H9 (cell line): ENCODE results near the gene ECD. TPM values are rescaled to one million over a fixed set of nuclear protein-coding genes. Genes with fewer than 3 reads are reported as not detected.

Experiments used
- DNase-seq: peaks from one replicate; pipeline ENCODE4 v3.0.0-alpha.2; 2017
- H2AFZ ChIP-seq: one replicate; pipeline ENCODE4 v1.6.1; 2013; ENCODE audit warnings: mild to moderate bottlenecking, low read length, control low read depth, moderate library complexity
- H2AK5ac ChIP-seq: 2 replicates; pipeline ENCODE4 v1.6.1; 2013; ENCODE audit warnings: low read length, control low read depth, mixed read lengths; ENCODE audit not compliant: insufficient read length
- H2BK120ac ChIP-seq: one replicate; pipeline ENCODE4 v1.6.1; 2013; ENCODE audit warnings: low read depth, mild to moderate bottlenecking, low read length, control low read depth, inconsistent platforms; ENCODE audit not compliant: poor library complexity, severe bottlenecking
- H2BK12ac ChIP-seq: 2 replicates; pipeline ENCODE4 v1.6.1; 2013; ENCODE audit warnings: low read length, control low read depth, mixed read lengths, low read depth; ENCODE audit not compliant: insufficient read length
- H2BK15ac ChIP-seq: 2 replicates; pipeline ENCODE4 v1.6.1; 2013; ENCODE audit warnings: low read depth, low read length, control low read depth
- H2BK20ac ChIP-seq: one replicate; pipeline ENCODE4 v1.6.1; 2013; ENCODE audit warnings: low read depth, mild to moderate bottlenecking, low read length, control low read depth, inconsistent platforms; ENCODE audit not compliant: poor library complexity, severe bottlenecking
- H2BK5ac ChIP-seq: 2 replicates; pipeline ENCODE4 v1.6.1; 2013; ENCODE audit warnings: low read length, control low read depth, mixed read lengths; ENCODE audit not compliant: insufficient read length
- H3K14ac ChIP-seq: 2 replicates; pipeline ENCODE4 v1.6.1; 2013; ENCODE audit warnings: low read length, control low read depth; ENCODE audit not compliant: insufficient read depth
- H3K18ac ChIP-seq: 2 replicates; pipeline ENCODE4 v1.6.1; 2013; ENCODE audit warnings: low read depth, mild to moderate bottlenecking, mixed read lengths, low read length, control low read depth; ENCODE audit not compliant: insufficient read length
- H3K23ac ChIP-seq: 2 replicates; pipeline ENCODE4 v1.6.1; 2013; ENCODE audit warnings: low read length, control low read depth, mixed read lengths, low read depth; ENCODE audit not compliant: insufficient read length
- H3K23me2 ChIP-seq: 2 replicates; pipeline ENCODE4 v1.6.1; 2013; ENCODE audit warnings: low read depth, mild to moderate bottlenecking, mixed read lengths, low read length, control low read depth; ENCODE audit not compliant: insufficient read length, poor library complexity, severe bottlenecking
- H3K27ac ChIP-seq: 2 replicates; pipeline ENCODE4 v1.5.1; 2013; ENCODE audit warnings: low read length, control low read depth, mixed read lengths, low read depth; ENCODE audit not compliant: insufficient read length
- H3K27me3 ChIP-seq: 2 replicates; pipeline ENCODE4 v1.6.1; 2013; ENCODE audit warnings: low read length, control low read depth, inconsistent platforms; ENCODE audit not compliant: insufficient read depth
- H3K4ac ChIP-seq: 2 replicates; pipeline ENCODE4 v1.6.1; 2013; ENCODE audit warnings: low read depth, mild to moderate bottlenecking, control low read depth, inconsistent platforms, low read length, moderate library complexity
- H3K4me1 ChIP-seq: 2 replicates; pipeline ENCODE4 v1.6.1; 2013; ENCODE audit warnings: low read length, control low read depth, inconsistent platforms; ENCODE audit not compliant: insufficient read depth
- H3K4me2 ChIP-seq: 2 replicates; pipeline ENCODE4 v1.6.1; 2013; ENCODE audit warnings: low read length, control low read depth, mixed read lengths; ENCODE audit not compliant: insufficient read length, insufficient read depth
- H3K56ac ChIP-seq: 2 replicates; pipeline ENCODE4 v1.6.1; 2013; ENCODE audit warnings: low read depth, mild to moderate bottlenecking, mixed read lengths, low read length, control low read depth; ENCODE audit not compliant: insufficient read length
- H3K79me1 ChIP-seq: 2 replicates; pipeline ENCODE4 v1.6.1; 2013; ENCODE audit warnings: low read depth, mild to moderate bottlenecking, moderate library complexity, low read length, control low read depth, inconsistent platforms; ENCODE audit not compliant: insufficient read depth, poor library complexity, severe bottlenecking
- H3K79me2 ChIP-seq: 2 replicates; pipeline ENCODE4 v1.6.1; 2013; ENCODE audit warnings: low read length, control low read depth, inconsistent platforms; ENCODE audit not compliant: insufficient read depth
- H3K9ac ChIP-seq: 2 replicates; pipeline ENCODE4 v1.6.1; 2013; ENCODE audit warnings: low read length, control low read depth, mixed read lengths; ENCODE audit not compliant: insufficient read length; ENCODE audit errors: extremely low read depth
- H3K9me3 ChIP-seq: one replicate; pipeline ENCODE4 v1.6.1; 2013; ENCODE audit warnings: low read depth, low read length, inconsistent platforms; ENCODE audit not compliant: control insufficient read depth
- H3T11ph ChIP-seq: one replicate; pipeline ENCODE4 v1.6.1; 2013; ENCODE audit warnings: mild to moderate bottlenecking, low read length, control low read depth, inconsistent platforms
- H4K20me1 ChIP-seq: one replicate; pipeline ENCODE4 v1.6.1; 2013; ENCODE audit not compliant: control insufficient read depth, insufficient read length, insufficient read depth
- H4K5ac ChIP-seq: 2 replicates; pipeline ENCODE4 v1.6.1; 2013; ENCODE audit warnings: low read depth, mild to moderate bottlenecking, mixed read lengths, low read length, control low read depth; ENCODE audit not compliant: insufficient read length
- H4K8ac ChIP-seq: replicated peaks from 2 replicates; pipeline ENCODE4 v1.6.1; 2013; ENCODE audit warnings: low read length, control low read depth, mixed read lengths, low read depth; ENCODE audit not compliant: insufficient read length
- H4K91ac ChIP-seq: 2 replicates; pipeline ENCODE4 v1.6.1; 2013; ENCODE audit warnings: low read depth, mild to moderate bottlenecking, moderate library complexity, mixed read lengths, low read length, control low read depth; ENCODE audit not compliant: insufficient read length
- H3K27ac Mint-ChIP-seq, 3 experiments: 2 replicates in 2 of 3; 3 replicates in 1 of 3; pipeline ENCODE4 v1.8.0; 2020 to 2021; ENCODE audit warnings: mixed read lengths in 3 of 3, mild to moderate bottlenecking in 1 of 3, moderate library complexity in 1 of 3
- H3K27me3 Mint-ChIP-seq: 2 replicates; pipeline ENCODE4 v1.8.0; 2021; ENCODE audit warnings: low read depth, mild to moderate bottlenecking, moderate library complexity, mixed read lengths
- H3K36me3 Mint-ChIP-seq, 3 experiments: 2 replicates in 2 of 3; 3 replicates in 1 of 3; pipeline ENCODE4 v1.8.0; 2020 to 2021; ENCODE audit warnings: low read depth in 3 of 3, mixed read lengths in 3 of 3; ENCODE audit not compliant: insufficient read depth in 1 of 3
- H3K4me1 Mint-ChIP-seq, 2 experiments: 2 replicates each; pipeline ENCODE4 v1.8.0; 2020; ENCODE audit warnings: mixed read lengths in 2 of 2
- H3K4me3 Mint-ChIP-seq, 2 experiments: 2 replicates in 1 of 2; 3 replicates in 1 of 2; pipeline ENCODE4 v1.8.0; 2020 to 2021; ENCODE audit warnings: mild to moderate bottlenecking in 2 of 2, mixed read lengths in 2 of 2, moderate library complexity in 1 of 2
- H3K9me3 Mint-ChIP-seq, 2 experiments: 2 replicates in 1 of 2; 3 replicates in 1 of 2; pipeline ENCODE4 v1.8.0; 2020; ENCODE audit warnings: mild to moderate bottlenecking in 2 of 2, mixed read lengths in 2 of 2, moderate library complexity in 1 of 2
- WGBS: extraction: QIAGEN DNeasy Blood & Tissue Kit; methylation state at CpG from one replicate; pipeline ENCODE4 v1.1.7; 2013; ENCODE audit warnings: missing lambda C conversion rate, low lambda C conversion rate, mixed read lengths; ENCODE audit not compliant: insufficient read length; ENCODE audit errors: extremely low coverage; 5-methylcytosine and 5-hydroxymethylcytosine counted together
- total RNA-seq: library from RNA; stranded (reverse); gene quantifications from 2 replicates; pipeline ENCODE4 v1.2.1, GENCODE V29; 2021
- TF ChIP-seq, protein P1 (sequence below): fragments of 200-600 bp; sonication (generic); conservative IDR thresholded peaks from 3 replicates; pipeline ENCODE4 v1.8.0; 2021; ENCODE audit warnings: antibody characterized with exemption, mild to moderate bottlenecking

The ECD gene
- total RNA-seq, 1 experiment from 2014 or later: 41.6 TPM

DNA sequence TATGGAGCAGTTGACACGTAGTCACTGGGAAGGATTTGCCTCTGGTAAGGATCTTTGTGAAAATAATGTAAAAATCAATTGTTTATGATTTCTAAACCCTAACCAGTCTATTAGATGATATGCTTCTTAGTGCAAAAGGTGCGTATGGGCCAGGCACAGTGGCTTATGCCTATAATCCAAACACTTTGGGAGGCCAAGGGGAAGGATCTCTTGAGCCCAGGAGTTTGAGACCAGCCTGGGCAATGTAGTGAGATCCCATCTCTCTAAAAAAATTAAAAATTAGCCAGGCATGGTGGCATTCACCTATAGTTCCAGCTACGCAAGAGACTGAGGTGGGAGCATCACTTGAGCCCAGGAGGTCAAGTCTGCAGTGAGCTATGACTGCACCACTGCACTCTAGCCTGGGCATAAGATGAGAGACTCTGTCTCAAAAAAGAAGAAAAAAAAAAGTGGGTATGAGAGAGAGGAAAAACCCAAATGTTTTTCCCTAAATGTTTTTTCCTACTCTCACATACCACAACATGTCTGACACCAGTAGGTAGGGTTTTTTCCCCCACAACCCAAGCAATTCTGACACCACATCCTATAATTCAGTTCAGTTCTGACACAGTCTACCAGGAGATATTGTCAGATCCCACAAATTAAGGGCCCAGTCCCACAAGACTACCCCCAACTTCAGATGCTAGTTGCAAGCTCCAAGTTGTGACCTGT is 42.7 kb upstream of the ECD start:
- no peak for DNase-seq

More for the DNA sequence above, 42.7 kb upstream of the ECD start:
- no CpG with 5 or more reads among the region's 3 CpGs for WGBS
- H3K4me2 ChIP-seq: no peak overlapping the region
- no peak overlapping the region for H4K8ac ChIP-seq
- no peaks in the 10 kb centered on the region for H3K79me1 ChIP-seq
- H3K9ac ChIP-seq: no peak overlapping the region
- no peaks in the 10 kb centered on the region for H3K79me2 ChIP-seq
- H3K4ac ChIP-seq: no peak overlapping the region
- H3K27ac Mint-ChIP-seq: no peak overlapping the region
- H3K23ac ChIP-seq: no peak overlapping the region
- H4K5ac ChIP-seq: no peak overlapping the region
- H2BK5ac ChIP-seq: no peak overlapping the region
- peaks cover 11% of the 10 kb centered on the region for H3K9me3 ChIP-seq
- H2AFZ ChIP-seq: no peak overlapping the region
- H3K14ac ChIP-seq: no peak overlapping the region
- no peak overlapping the region for H2BK15ac ChIP-seq
- no peaks in the 10 kb centered on the region for H3K27me3 ChIP-seq
- no peak overlapping the region for H3T11ph ChIP-seq
- H2BK20ac ChIP-seq: no peak overlapping the region
- peaks cover 18 to 22% of the 10 kb centered on the region in 2 experiments for H3K9me3 Mint-ChIP-seq
- no peak overlapping the region for H3K27ac ChIP-seq
- no peak overlapping the region for H3K56ac ChIP-seq
- no peak overlapping the region for H3K4me3 Mint-ChIP-seq
- no peaks in the 10 kb centered on the region; the same call in 1 of the 2 replicates for H3K27me3 Mint-ChIP-seq
- peaks cover 18 to 32% (median 31%) of the 10 kb centered on the region in 3 experiments for H3K36me3 Mint-ChIP-seq
- no peak overlapping the region for H2AK5ac ChIP-seq
- H3K18ac ChIP-seq: no peak overlapping the region
- H4K91ac ChIP-seq: no peak overlapping the region
- H2BK120ac ChIP-seq: no peak overlapping the region
- no peaks in the 10 kb centered on the region for H3K4me1 Mint-ChIP-seq
- no peak overlapping the region for H2BK12ac ChIP-seq
- no peaks in the 10 kb centered on the region for H4K20me1 ChIP-seq
- H3K23me2 ChIP-seq: no peaks in the 10 kb centered on the region
- no peaks in the 10 kb centered on the region for H3K4me1 ChIP-seq
- TF ChIP-seq, protein P1, sequence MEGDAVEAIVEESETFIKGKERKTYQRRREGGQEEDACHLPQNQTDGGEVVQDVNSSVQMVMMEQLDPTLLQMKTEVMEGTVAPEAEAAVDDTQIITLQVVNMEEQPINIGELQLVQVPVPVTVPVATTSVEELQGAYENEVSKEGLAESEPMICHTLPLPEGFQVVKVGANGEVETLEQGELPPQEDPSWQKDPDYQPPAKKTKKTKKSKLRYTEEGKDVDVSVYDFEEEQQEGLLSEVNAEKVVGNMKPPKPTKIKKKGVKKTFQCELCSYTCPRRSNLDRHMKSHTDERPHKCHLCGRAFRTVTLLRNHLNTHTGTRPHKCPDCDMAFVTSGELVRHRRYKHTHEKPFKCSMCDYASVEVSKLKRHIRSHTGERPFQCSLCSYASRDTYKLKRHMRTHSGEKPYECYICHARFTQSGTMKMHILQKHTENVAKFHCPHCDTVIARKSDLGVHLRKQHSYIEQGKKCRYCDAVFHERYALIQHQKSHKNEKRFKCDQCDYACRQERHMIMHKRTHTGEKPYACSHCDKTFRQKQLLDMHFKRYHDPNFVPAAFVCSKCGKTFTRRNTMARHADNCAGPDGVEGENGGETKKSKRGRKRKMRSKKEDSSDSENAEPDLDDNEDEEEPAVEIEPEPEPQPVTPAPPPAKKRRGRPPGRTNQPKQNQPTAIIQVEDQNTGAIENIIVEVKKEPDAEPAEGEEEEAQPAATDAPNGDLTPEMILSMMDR: no peak
